Aorta (tissue), 5 donors: ENCODE data around the gene ANKRD10. TPM values are rescaled to one million over a fixed set of nuclear protein-coding genes. Genes with fewer than 3 reads are reported as not detected.

Experiments
- ATAC-seq: fragments of 200-7000 bp; cut with Tn5 transposase; one replicate; pipeline ENCODE4 v1.9.1; 2022; ENCODE audit warnings: moderate library complexity; ENCODE audit not compliant: low FRiP score
- DNase-seq, 2 donors: peaks; one replicate each; pipeline ENCODE4 v3.0.0-alpha.2; 2020
- H3K27ac ChIP-seq, 2 donors: one replicate each; pipeline ENCODE4 v1.5.1; 2013; ENCODE audit warnings: low read length in 2 of 2, mild to moderate bottlenecking in 2 of 2, moderate library complexity in 2 of 2, control low read depth in 1 of 2, inconsistent platforms in 1 of 2, low read depth in 1 of 2
- H3K27me3 ChIP-seq, 2 donors: one replicate each; pipeline ENCODE4 v1.6.1; 2013; ENCODE audit warnings: control low read depth in 1 of 2, low read length in 1 of 2, mild to moderate bottlenecking in 1 of 2, moderate library complexity in 1 of 2; ENCODE audit not compliant: insufficient read depth in 2 of 2, control insufficient read depth in 1 of 2
- H3K36me3 ChIP-seq, 2 donors: one replicate each; pipeline ENCODE4 v1.6.1; 2013; ENCODE audit warnings: control low read depth in 1 of 2, low read length in 1 of 2, mild to moderate bottlenecking in 1 of 2; ENCODE audit not compliant: insufficient read depth in 2 of 2, control insufficient read depth in 1 of 2
- H3K4me1 ChIP-seq, 2 donors: one replicate each; pipeline ENCODE4 v1.6.1; 2013; ENCODE audit warnings: low read length in 2 of 2, control low read depth in 1 of 2, mild to moderate bottlenecking in 1 of 2, moderate library complexity in 1 of 2; ENCODE audit not compliant: insufficient read depth in 2 of 2, control insufficient read depth in 1 of 2
- H3K4me3 ChIP-seq, 2 donors: one replicate each; pipeline ENCODE4 v1.5.1; 2013; ENCODE audit warnings: low read length in 2 of 2, control low read depth in 1 of 2, mild to moderate bottlenecking in 1 of 2
- H3K9me3 ChIP-seq: one replicate; pipeline ENCODE4 v1.6.1; 2013; ENCODE audit warnings: mild to moderate bottlenecking, low read length; ENCODE audit not compliant: control insufficient read depth
- WGBS, 2 donors: extraction: QIAGEN DNeasy Blood & Tissue Kit; methylation state at CpG; one replicate each; pipeline ENCODE4 v1.1.7; 2013; 5-methylcytosine and 5-hydroxymethylcytosine counted together
- intact Hi-C, 2 donors: fragments of 100-400 bp; cut with DNase I; formaldehyde crosslinking; loops; one replicate each; pipeline versions ENCODE4 v1.14.2 to v1.15.0; 2022
- polyA plus RNA-seq, 2 donors: library from polyadenylated mRNA; stranded (reverse); fragments of 200-250 nt; gene quantifications; one replicate each; pipeline ENCODE4 v1.2.3, GENCODE V29; 2013
- total RNA-seq, 2 donors: library from RNA; stranded (reverse); fragmentation: NEBNext Ultra II Directional; extraction: Animal tissue kit (Norgen Biotek cat#: 25700); gene quantifications; one replicate each; pipeline ENCODE4 v1.2.1, GENCODE V29; 2021
- donor health status: healthy with polysubstance abuse.
- donor health status: Bipolar disorder and iron deficiency.
- donor health status: DM: no; HTN: no; CAD: no.
- donor health status: DM: no; HTN: no; CAD: no.
- donor health status: DM: yes; HTN: yes; CAD: no.

The ANKRD10 gene
- total and polyA plus RNA-seq, 4 donors, result 44.1 to 275 (median 168) TPM

- 7 to 19% methylated on average over 34 of the region's 34 CpGs for WGBS, 2 donors
- peak overlapping the region; percentile 57 to 79 for H3K27ac ChIP-seq
- H3K36me3 ChIP-seq, result no peaks in the 10 kb centered on the region
- no peak overlapping the region for H3K4me3 ChIP-seq
- DNase-seq (peak; percentile 96 to 98), ATAC-seq (peak; percentile 93)
- H3K27me3 ChIP-seq, result no peaks in the 10 kb centered on the region
- H3K9me3 ChIP-seq, result no peaks in the 10 kb centered on the region
- intact Hi-C loops, result loop anchor here (2.0 to 5.0 kb wide), 4 partner anchors 37 to 158 kb away; partner anchors contain the start of genes ANKRD10 (in 1 of the 2) and ING1 (in 1 of the 2)
- peaks cover 0 to 2% of the 10 kb centered on the region in 2 donors for H3K4me1 ChIP-seq
Measured at GRCh38 chr13:110869805-110870706, 44.8 kb downstream of the ANKRD10 start.

GRCh38 chr13:110869231-110869804 lies 45.6 kb downstream of the ANKRD10 start:
- peak overlapping the region; percentile 20 to 71 for H3K27ac ChIP-seq
- ATAC-seq (peak; percentile 8), DNase-seq (no peak)
- 81 to 84% methylated on average over 22 of the region's 22 CpGs for WGBS, 2 donors
- H3K4me3 ChIP-seq, result no peak overlapping the region
- H3K27me3 ChIP-seq, result no peaks in the 10 kb centered on the region
- no peaks in the 10 kb centered on the region for H3K9me3 ChIP-seq
- intact Hi-C loops, result no loop called here
- H3K36me3 ChIP-seq, result no peaks in the 10 kb centered on the region
- peaks cover 0 to 2% of the 10 kb centered on the region in 2 donors for H3K4me1 ChIP-seq

DNA sequence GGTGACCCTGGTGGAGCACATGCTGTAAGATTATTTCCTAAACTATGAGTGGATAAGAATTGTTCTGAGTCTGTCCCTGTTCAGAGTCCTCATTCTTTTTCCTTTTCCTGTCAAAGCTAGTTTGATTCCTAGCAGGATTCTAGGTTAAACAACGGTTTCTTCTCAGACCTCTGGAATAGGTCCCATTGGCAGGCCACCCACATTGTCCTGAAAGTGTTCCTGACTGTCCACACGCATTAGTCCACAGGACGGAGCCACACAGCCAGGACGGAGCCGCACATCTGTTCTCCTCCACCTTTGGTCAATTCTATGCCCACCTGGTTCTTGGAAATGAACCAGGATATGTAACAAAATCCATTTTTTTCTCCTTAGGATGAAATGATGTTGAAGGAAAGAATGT lies 46.1 kb downstream of the ANKRD10 start:
- WGBS, 2 donors, result 61 to 66% methylated on average over 5 of the region's 5 CpGs
- Histone ChIP-seq H3K27me3 (no peaks in the 10 kb centered on the region), H3K4me3 (no peak overlapping the region), H3K4me1 (peaks cover 0 to 2% of the 10 kb centered on the region in 2 donors), H3K9me3 (no peaks in the 10 kb centered on the region), H3K27ac (no peak overlapping the region), H3K36me3 (no peaks in the 10 kb centered on the region)
- intact Hi-C loops, result no loop called here
- ATAC-seq, result no peak
- no peak for DNase-seq

DNA sequence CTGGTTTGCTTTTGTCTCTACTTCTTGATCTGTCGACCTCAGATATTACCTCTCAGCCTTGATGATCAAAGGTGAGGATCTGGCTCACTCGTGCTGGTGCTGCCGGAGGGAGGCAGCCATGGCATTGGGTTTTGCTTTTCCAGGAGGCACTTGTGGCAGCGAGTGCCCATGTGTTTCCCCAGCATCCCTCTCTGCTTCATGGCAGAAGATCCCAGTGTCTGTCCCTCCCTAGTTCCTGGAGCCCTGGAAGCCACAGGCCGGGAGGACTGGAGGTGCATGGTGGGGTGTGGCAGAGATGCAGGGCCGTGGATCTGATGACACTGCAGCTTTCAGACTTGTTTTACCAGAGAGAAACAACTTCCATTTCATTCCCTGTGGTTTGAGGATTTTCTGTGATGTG lies 47.5 kb downstream of the ANKRD10 start:
- Histone ChIP-seq H3K36me3 (no peaks in the 10 kb centered on the region), H3K27me3 (no peaks in the 10 kb centered on the region), H3K27ac (no peak overlapping the region), H3K4me3 (no peak overlapping the region), H3K9me3 (no peaks in the 10 kb centered on the region), H3K4me1 (peaks cover 0 to 2% of the 10 kb centered on the region in 2 donors)
- intact Hi-C loops, result no loop called here
- ATAC-seq (no peak), DNase-seq (no peak)
- WGBS, 2 donors, result 83 to 86% methylated on average over 6 of the region's 6 CpGs

- ATAC-seq (no peak), DNase-seq (no peak)
- intact Hi-C loops, result no loop called here
- Histone ChIP-seq H3K4me1 (peaks cover 0 to 2% of the 10 kb centered on the region in 2 donors), H3K36me3 (no peaks in the 10 kb centered on the region), H3K9me3 (no peaks in the 10 kb centered on the region), H3K4me3 (no peak overlapping the region), H3K27ac (no peak overlapping the region), H3K27me3 (no peaks in the 10 kb centered on the region)
- WGBS, 2 donors, result 90 to 91% methylated on average over 11 of the region's 11 CpGs
Measured at GRCh38 chr13:110866491-110867170, 48.2 kb downstream of the ANKRD10 start.

- intact Hi-C loops, result no loop called here
- H3K9me3 ChIP-seq, result no peaks in the 10 kb centered on the region
- ATAC-seq (no peak), DNase-seq (no peak)
- no peaks in the 10 kb centered on the region for H3K4me1 ChIP-seq
- no peak overlapping the region for H3K27ac ChIP-seq
- H3K27me3 ChIP-seq, result no peaks in the 10 kb centered on the region
- no peaks in the 10 kb centered on the region for H3K36me3 ChIP-seq
- H3K4me3 ChIP-seq, result no peak overlapping the region
- 94% methylated on average over 6 of the region's 6 CpGs for WGBS, 2 donors
Measured at GRCh38 chr13:110863685-110864084, 51.2 kb downstream of the ANKRD10 start.

GRCh38 chr13:110860983-110861382 lies 53.9 kb downstream of the ANKRD10 start:
- no peaks in the 10 kb centered on the region for H3K27me3 ChIP-seq
- no peak overlapping the region for H3K4me3 ChIP-seq
- H3K27ac ChIP-seq, result no peak overlapping the region
- DNase-seq, result no peak
- peaks cover 5% of the 10 kb centered on the region for H3K9me3 ChIP-seq
- no peaks in the 10 kb centered on the region for H3K4me1 ChIP-seq
- intact Hi-C loops, result no loop called here
- ATAC-seq, result no peak
- H3K36me3 ChIP-seq, result no peaks in the 10 kb centered on the region

DNA sequence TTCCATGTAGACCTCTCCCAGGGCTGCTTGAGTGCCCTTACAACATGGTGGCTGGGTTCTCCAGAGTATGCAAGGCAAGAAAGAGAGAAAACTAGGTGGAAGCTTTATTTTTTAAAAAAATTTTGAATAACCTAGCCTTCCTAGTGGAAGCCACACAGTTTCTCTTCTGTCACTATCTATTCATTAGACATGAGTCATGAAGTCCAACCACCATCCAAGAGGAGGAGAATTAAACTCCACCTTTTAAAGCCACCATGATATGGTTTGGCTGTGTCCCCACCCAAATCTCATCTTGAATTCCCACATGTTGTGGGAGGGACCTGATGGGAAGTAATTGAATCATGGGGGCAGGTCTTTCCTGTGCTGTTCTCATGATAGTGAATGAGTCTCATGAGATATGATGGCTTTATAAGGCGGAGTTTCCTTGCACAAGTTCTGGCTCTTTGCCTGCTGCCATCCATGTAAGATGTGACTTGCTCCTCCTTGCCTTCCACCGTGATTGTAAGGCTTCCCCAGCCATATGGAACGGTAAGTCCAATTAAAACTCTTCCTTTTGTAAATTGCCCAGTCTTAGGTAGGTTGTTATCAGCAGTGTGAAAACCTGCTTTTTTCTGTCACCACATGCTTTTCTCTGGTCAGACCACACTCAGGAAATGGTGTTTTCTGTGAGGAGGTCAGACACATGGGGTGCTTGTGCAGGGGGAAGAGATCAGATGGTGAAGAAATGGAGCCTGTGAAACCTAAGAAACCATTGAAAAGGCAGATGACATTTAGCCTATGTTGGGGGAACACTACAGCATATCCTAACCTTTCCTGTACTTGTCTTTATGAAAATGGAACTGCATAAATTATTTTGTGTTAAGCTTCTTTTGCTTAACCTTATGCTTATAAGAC lies 57.7 kb downstream of the ANKRD10 start:
- intact Hi-C loops, result no loop called here
- no peak for DNase-seq
- no peak overlapping the region for H3K27ac ChIP-seq
- H3K27me3 ChIP-seq, result no peaks in the 10 kb centered on the region
- H3K4me3 ChIP-seq, result no peak overlapping the region
- no peak for ATAC-seq
- 93 to 96% methylated on average over 3 of the region's 3 CpGs for WGBS, 2 donors
- peaks cover 5% of the 10 kb centered on the region for H3K9me3 ChIP-seq
- H3K4me1 ChIP-seq, result no peaks in the 10 kb centered on the region
- no peaks in the 10 kb centered on the region for H3K36me3 ChIP-seq
